WERI-Rb-1 (cell line): ENCODE results near the gene SUSD4.

ENCODE experiments used
- DNase-seq: peaks from one replicate; pipeline ENCODE4 v3.0.0-alpha.2; 2020
- H3K27ac ChIP-seq: fragments of 250-450 bp; sonication (Bioruptor Pico); 2 replicates; pipeline ENCODE4 v1.5.1; 2020; ENCODE audit warnings: mild to moderate bottlenecking, moderate library complexity
- H3K27me3 ChIP-seq: fragments of 250-450 bp; sonication (Bioruptor Pico); 2 replicates; pipeline ENCODE4 v1.5.1; 2021; ENCODE audit warnings: mild to moderate bottlenecking, low read depth, moderate library complexity; ENCODE audit not compliant: insufficient read depth, severe bottlenecking
- H3K36me3 ChIP-seq: fragments of 250-450 bp; sonication (Bioruptor Pico); 2 replicates; pipeline ENCODE4 v1.5.1; 2020; ENCODE audit warnings: mild to moderate bottlenecking, moderate library complexity
- H3K4me3 ChIP-seq: 2 replicates; pipeline ENCODE4 v1.5.1; 2011; ENCODE audit warnings: low read depth, mild to moderate bottlenecking, control low read depth, low read length
- H3K9me3 ChIP-seq: fragments of 250-450 bp; sonication (Bioruptor Pico); 2 replicates; pipeline ENCODE4 v1.5.1; 2021; ENCODE audit warnings: mild to moderate bottlenecking, moderate library complexity; ENCODE audit not compliant: severe bottlenecking
- CTCF ChIP-seq: IDR thresholded peaks from 2 replicates; pipeline ENCODE4 v1.5.1; 2011; ENCODE audit warnings: low read depth, mild to moderate bottlenecking, control low read depth, inconsistent platforms, low read length

SUSD4 gene

DNA sequence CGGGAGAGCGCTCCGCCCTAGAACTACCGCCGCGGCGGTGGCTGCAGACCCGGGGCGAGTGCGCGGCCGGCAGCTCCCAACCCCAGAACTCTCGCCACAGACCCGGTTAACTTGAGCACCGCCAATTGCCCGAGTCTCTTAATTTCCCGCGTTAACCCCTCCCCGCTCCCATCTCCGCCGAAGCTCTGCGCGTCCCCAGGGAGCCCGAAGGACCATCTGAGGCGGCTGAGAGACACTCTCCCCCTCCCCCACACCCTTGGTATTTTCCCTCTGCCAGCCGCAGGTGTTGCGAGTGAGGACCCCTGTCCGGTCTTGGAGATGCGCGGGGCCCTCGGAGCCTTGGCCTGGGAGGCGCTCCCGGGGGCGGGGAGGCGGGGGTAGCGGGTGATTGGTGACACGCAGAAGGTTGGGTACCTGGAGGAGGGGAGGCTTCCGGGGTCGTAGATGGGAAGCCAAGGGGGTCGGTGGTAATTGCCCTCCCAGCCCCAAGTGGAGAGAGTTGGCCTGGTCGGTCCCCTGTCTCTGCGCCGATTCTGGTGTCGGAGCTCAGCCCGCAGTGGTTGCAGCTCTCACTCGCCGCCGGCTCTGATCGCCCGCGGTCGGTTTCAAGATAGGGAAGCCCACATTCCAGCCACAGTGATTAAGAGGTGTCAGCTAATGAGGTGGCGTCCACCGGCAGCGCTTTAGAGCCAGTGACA lies 858 bp upstream of the SUSD4 start:
- Histone ChIP-seq H3K36me3 (no peaks in the 10 kb centered on the region), H3K4me3 (peak overlapping the region; percentile 43), H3K27ac (no peak overlapping the region), H3K27me3 (peaks cover 6% of the 10 kb centered on the region), H3K9me3 (no peaks in the 10 kb centered on the region)
- no peak for TF ChIP-seq CTCF
- DNase-seq: peak; percentile 7

DNA sequence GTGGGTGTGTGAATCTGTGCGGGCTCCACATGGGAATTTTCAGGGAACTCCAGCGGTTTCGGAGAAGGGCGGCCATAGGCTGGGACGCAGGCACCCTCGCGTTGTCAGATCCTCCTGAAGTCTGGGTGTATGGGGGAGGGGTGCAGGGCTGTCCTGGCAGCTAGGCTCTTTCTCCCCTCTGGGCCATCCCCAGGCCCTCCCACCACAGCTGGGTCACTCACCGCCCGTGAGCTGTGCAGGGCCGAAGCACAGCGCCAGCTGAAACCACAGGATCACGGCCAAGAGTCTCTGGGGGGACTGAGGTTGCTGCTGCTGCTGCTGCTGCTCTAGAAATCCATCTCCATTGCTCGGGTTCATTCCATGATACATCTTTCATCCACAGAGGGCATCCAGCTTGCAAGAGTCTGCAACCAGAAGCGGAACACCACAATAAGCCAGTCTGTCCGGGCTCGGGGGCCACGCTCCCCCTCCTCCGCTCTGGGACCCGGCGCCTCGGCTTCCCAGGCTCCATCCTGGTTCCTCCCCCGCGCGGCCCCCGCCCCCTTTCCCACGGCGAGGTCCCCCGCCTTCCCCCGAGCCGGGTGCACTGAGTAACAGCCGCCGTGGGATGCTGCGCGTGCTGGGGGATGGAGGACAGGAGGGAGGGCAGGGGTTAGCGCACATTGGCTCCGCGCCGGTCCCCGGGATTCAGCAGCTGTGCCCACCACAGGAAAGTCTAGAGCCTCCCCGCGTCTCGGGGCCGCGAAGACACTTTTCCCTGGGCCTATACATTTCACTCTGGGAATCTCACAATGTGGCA lies 720 bp downstream of the SUSD4 start:
- Histone ChIP-seq H3K27me3 (peaks cover 6% of the 10 kb centered on the region), H3K4me3 (peak overlapping the region; percentile 58), H3K9me3 (no peaks in the 10 kb centered on the region), H3K36me3 (no peaks in the 10 kb centered on the region), H3K27ac (no peak overlapping the region)
- TF ChIP-seq CTCF: no peak
- peak; percentile 11 for DNase-seq

DNA sequence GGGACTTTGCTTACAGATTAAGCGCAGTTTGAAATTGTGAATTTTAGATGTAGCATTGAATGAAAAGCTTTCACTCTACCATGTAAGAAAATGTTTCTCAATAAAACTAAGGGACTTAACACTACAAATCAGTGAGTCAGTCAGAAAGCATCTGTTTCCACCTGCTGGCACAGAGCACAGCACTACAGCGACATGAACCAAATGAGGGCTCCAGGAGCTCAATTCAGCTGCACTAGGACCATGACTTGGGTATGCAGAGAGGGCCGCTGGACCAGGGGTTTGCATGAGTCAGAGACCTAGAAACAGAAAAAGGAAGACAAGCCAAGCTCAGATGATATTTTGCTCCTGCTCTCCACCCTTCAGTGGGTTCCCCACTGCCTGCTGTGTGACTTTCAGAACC lies 5.2 kb downstream of the SUSD4 start:
- Histone ChIP-seq H3K36me3 (no peaks in the 10 kb centered on the region), H3K27me3 (no peaks in the 10 kb centered on the region), H3K9me3 (no peaks in the 10 kb centered on the region), H3K27ac (no peak overlapping the region), H3K4me3 (no peak overlapping the region)
- TF ChIP-seq CTCF: no peak
- DNase-seq: no peak

- DNase-seq: no peak
- H3K9me3 ChIP-seq: no peaks in the 10 kb centered on the region
- H3K27me3 ChIP-seq: no peaks in the 10 kb centered on the region
- H3K27ac ChIP-seq: no peak overlapping the region
- H3K36me3 ChIP-seq: no peaks in the 10 kb centered on the region
- no peak for TF ChIP-seq CTCF
- no peak overlapping the region for H3K4me3 ChIP-seq
Measured at GRCh38 chr1:223355699-223356098, 8.3 kb downstream of the SUSD4 start.

DNA sequence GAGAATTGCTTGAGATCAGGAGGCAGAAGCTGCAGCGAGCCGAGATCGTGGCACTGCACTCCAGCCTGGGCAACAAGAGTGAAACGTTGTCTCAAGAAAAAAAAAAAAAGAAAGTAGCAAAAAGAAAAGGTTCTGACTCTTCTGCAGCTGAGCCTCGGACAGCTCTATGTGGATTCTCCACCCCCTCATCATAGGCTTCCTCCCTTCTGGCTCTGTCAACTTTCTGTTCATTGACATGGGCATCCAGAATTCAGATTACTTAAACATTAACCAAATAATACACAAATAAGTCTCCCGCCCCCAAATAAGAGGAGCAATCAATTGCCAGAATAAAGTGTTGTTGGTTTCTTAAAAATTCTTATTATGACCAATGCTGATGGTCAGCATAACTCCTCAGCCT lies 10.0 kb downstream of the SUSD4 start:
- Histone ChIP-seq H3K4me3 (no peak overlapping the region), H3K27ac (no peak overlapping the region), H3K27me3 (no peaks in the 10 kb centered on the region), H3K9me3 (no peaks in the 10 kb centered on the region), H3K36me3 (no peaks in the 10 kb centered on the region)
- no peak for DNase-seq
- no peak for TF ChIP-seq CTCF
